Nucleus accumbens (tissue), 56 donors: ENCODE results near the gene CLHC1.
"Not testable (repeated sequence)": the region's sequence is repeated elsewhere in the genome, so short reads cannot be mapped to it uniquely, and the experiment has no call there.

Experiments
- DNase-seq, 56 donors: peaks; one replicate each; lab custom pipeline; 2025; lab: John Stamatoyannopoulos, UW

Gene CLHC1

GRCh38 chr2:55155764-55156281 lies 76.3 kb downstream of the CLHC1 start:
- DNase-seq = no peak

GRCh38 chr2:55155206-55155605 lies 76.9 kb downstream of the CLHC1 start:
- DNase-seq = no peak

GRCh38 chr2:55154525-55155030 lies 77.5 kb downstream of the CLHC1 start:
- no peak for DNase-seq

- DNase-seq = peak in 2 of 56 donors; percentile 17 to 37
Observed at GRCh38 chr2:55153584-55154299, 78.4 kb downstream of the CLHC1 start.

GRCh38 chr2:55152475-55153412 lies 79.3 kb downstream of the CLHC1 start:
- no peak for DNase-seq

- DNase-seq = no peak
Observed at GRCh38 chr2:55151733-55152433, 80.2 kb downstream of the CLHC1 start.

GRCh38 chr2:55150834-55151233 lies 81.3 kb downstream of the CLHC1 start:
- DNase-seq = peak in 4 of 56 donors; percentile 16 to 38 (median 23)

GRCh38 chr2:55148269-55148668 lies 83.8 kb downstream of the CLHC1 start:
- no peak for DNase-seq

GRCh38 chr2:55147531-55147930 lies 84.6 kb downstream of the CLHC1 start:
- DNase-seq = no peak

GRCh38 chr2:55147041-55147440 lies 85.1 kb downstream of the CLHC1 start:
- no peak for DNase-seq

- no peak for DNase-seq
Observed at GRCh38 chr2:55146263-55146662, 85.8 kb downstream of the CLHC1 start.

GRCh38 chr2:55144922-55145820 lies 86.9 kb downstream of the CLHC1 start:
- DNase-seq = no peak

GRCh38 chr2:55143706-55144105 lies 88.4 kb downstream of the CLHC1 start:
- not testable (repeated sequence) for DNase-seq

GRCh38 chr2:55142518-55142917 lies 89.6 kb downstream of the CLHC1 start:
- DNase-seq = no peak

- DNase-seq = no peak
Observed at GRCh38 chr2:55141572-55142413, 90.3 kb downstream of the CLHC1 start.

- no peak for DNase-seq
Observed at GRCh38 chr2:55140316-55141219, 91.5 kb downstream of the CLHC1 start.

- DNase-seq = no peak
Observed at GRCh38 chr2:55139305-55139704, 92.8 kb downstream of the CLHC1 start.

- peak in 23 of 56 donors; percentile 19 to 84 (median 68) for DNase-seq
Observed at GRCh38 chr2:55138882-55139229, 93.2 kb downstream of the CLHC1 start.
